Hematopoietic multipotent progenitor cell treated with erythropoietin and hydrocortisone succinate and interleukin-3 and kit ligand, for 6 days (in vitro differentiated cells): ENCODE results near the gene CIAO2A.
A peak's percentile ranks its signal among the peaks of the same experiment; 100 is the strongest.
"Not testable (repeated sequence)": the region's sequence is repeated elsewhere in the genome, so short reads cannot be mapped to it uniquely, and the experiment has no call there.

Experiments
- DNase-seq: peaks from one replicate; pipeline ENCODE4 v3.0.0-alpha.2; 2015

Gene CIAO2A

GRCh38 chr15:64111679-64112050 is 18.0 kb upstream of the CIAO2A start:
- no peak for DNase-seq

DNA sequence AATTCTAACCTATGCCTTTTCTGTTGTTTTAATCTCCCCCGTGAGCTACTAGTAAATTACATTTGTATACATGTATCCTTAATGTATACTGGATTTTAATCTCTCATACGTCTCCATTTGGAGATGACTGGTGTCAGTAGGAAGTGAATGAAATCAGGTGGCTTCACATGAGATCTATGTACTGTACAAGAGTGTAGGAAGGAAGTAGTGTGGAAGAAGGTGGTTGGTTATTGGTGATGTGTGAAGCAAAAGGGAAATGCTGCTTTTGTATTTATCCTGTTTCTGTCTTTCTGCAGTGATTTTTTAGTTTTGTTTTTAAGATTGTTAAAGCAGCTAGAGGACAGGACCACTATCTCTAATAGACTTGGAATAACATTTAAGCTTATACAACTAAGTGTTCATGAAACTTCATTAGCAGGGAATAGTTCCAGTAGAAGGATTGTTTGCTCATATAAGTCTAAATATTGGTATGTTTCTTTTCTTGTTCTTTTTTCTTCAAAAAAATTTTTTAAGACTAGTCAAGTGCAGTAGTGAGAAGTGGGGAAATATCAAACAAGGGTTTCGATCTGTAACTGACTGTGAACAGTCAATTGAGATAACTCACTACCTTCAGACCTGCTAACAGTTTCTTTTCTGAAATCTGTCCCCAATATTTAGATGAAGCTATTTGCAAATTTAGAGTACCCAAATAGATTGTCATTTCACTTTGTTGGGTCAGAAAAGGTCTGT is 17.5 kb upstream of the CIAO2A start:
- no peak for DNase-seq

DNA sequence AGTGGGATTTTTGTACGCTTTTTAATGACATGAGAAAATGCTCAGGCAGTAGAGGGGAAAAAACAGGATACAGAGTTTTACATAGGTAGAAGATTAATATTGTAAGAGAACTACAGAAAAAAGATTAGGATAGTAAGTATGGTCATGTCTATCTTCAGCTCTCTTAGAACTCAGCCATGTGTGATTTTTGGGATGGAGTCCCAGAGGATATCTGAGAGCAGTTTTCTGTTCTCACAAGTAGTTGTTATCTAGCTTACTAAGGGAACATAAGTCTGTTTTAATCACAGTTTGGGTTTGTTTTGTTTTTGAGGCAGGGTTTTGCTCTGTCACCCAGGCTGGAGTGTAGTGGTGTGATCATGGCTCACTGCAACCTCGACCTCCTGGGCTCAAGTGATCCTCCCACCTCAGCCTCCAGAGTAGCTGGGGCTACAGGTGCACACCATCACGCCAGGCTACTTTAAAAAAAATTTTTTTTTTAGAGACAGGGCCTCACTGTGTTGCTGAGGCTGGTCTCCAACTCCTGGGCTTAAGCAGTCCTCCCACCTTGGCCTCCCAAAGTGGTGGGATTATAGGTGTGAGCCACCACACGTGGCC is 16.6 kb upstream of the CIAO2A start:
- DNase-seq: peak; percentile 31

GRCh38 chr15:64107337-64107736 is 13.7 kb upstream of the CIAO2A start:
- DNase-seq: no peak

GRCh38 chr15:64105113-64105704 is 11.6 kb upstream of the CIAO2A start:
- DNase-seq: peak; percentile 62

DNA sequence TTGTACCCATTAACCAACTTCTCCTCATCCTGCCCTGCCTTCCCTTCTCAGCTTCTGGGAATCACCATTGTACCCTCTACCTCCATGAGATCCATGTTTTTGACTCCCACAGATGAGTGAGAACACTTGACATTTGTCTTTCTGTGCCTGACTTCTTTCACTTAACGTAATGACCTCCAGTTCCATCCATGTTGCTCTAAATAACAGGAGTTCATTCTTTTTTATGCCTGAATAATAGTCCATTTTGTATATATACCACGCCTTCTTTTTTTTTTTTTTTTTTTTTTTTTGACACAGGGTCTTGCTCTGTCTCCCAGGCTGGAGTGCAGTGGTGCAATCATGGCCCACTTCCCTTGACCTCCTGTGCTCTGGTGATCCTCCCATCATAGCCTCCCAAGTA is 8.9 kb upstream of the CIAO2A start:
- DNase-seq: no peak

- DNase-seq: peak; percentile 23
Observed at GRCh38 chr15:64100958-64101357, 7.3 kb upstream of the CIAO2A start.

- DNase-seq: no peak
Observed at GRCh38 chr15:64099379-64099778, 5.7 kb upstream of the CIAO2A start.

- DNase-seq: peak; percentile 50
Observed at GRCh38 chr15:64096668-64097384, 3.2 kb upstream of the CIAO2A start.

- DNase-seq: peak; percentile 97
Observed at GRCh38 chr15:64095795-64096667, 2.4 kb upstream of the CIAO2A start, which contains the start of gene SNX1. TSS of gene SNX1 (plus strand) at chr15:64095982. CDS start at chr15:64096014, 32 bp downstream.

- no peak for DNase-seq
Observed at GRCh38 chr15:64095431-64095794, 1.8 kb upstream of the CIAO2A start.

GRCh38 chr15:64092864-64093626 is 593 bp downstream of the CIAO2A start:
- peak; percentile 82 for DNase-seq

GRCh38 chr15:64092075-64092820 is 1.4 kb downstream of the CIAO2A start:
- DNase-seq: peak; percentile 36

- peak; percentile 35 for DNase-seq
Observed at GRCh38 chr15:64090527-64090926, 3.1 kb downstream of the CIAO2A start.

DNA sequence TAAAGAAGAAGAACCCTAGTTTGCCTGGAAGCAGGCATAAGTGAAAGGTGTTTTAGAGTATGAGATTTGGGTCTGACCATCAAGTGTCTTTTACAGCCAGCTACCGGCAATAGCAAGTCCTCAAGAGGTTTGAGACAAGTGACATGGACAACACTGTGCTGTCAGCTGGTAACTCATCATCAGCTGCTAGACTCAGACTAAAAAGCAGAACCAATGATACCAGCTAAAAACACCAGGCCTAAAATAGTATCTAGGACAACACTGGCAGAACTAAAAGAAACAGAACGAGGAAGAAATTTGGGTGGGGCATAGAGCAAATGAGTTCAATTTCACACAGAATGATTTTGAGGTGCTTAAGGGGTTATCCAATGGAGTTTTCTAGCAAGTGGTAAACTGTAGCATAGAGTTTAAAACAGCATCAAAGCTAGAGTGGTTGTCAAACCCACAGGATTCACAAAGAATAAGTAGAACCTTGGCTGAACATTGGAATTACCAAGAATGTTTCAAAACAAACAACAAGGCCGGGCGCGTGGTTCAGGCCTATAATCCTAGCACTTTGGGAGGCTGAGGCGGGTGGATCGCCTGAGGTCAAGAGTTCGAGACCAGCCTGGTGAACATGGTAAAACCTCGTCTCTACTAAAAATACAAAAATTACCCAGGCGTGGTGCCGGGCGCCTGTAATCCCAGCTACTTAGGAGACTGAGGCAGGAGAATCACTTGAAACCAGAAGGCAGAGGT is 3.9 kb downstream of the CIAO2A start:
- peak; percentile 30 for DNase-seq

- DNase-seq: no peak
Observed at GRCh38 chr15:64082757-64083156, 10.9 kb downstream of the CIAO2A start.

GRCh38 chr15:64073496-64073895 is 20.1 kb downstream of the CIAO2A start:
- not testable (repeated sequence) for DNase-seq

DNA sequence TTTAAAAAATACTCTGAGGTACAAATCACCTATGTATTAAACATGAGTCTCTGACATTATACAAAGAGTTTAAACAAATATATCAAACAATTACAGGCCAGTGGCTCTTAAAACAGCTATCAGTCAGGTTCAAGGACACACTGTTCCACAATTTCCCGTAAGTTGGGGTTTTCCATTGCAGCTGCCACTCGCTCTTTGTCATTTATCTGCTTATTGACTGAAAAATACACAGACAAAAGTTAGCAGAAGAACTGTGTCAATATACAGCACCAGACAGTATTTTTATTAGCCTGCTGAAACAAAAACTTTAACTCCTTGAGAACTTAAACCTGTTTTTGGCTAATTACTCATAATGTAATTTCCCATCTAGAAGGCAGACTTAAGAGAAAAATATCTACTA is 20.8 kb downstream of the CIAO2A start:
- DNase-seq: no peak

DNA sequence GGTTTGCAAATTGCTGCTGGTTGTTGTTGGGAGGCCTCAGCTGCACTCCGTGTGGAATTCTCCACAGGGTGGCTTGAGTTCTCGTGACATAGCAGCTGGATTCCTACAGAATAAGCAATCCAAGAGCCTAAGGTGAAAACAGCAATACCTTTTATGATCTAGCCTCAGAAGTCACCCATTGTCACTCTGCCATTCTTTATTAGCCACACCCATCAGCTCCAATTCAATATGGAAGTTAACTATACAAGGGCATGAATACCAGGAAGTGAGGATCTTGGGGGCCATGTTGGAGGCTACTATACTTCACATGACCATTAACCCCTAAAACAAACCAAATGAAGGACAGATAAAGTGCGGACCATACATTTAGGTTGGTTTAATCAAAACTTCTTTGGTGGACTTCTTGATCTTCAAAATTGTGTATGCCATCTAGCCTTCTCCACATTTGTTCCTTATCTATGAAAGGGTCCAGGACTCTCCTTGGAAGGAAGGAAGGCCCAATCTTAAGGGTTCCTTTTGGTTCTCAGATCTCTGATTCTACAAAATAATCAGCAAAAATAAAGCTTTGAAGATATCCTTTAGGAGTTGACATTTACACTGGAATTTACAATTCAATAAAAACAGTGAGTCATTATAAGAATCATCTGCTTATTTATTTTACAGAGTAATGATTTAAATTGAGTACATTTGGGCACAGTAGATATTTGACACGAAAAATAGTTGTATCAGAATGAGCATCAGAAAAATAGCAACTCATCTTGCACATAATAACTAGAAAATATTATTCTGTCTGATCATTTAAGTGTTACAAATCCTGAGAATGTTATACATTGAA is 21.5 kb downstream of the CIAO2A start:
- DNase-seq: no peak
